Measurements from ENCODE around the gene OSGEP.

Gene OSGEP

GRCh38 chr14:20428802-20429201 is 25.8 kb downstream of the OSGEP start:
- DNase-seq, result peak; percentile 28

- peak; percentile 13 for DNase-seq
Observed at GRCh38 chr14:20428010-20428365, 26.6 kb downstream of the OSGEP start.

DNA sequence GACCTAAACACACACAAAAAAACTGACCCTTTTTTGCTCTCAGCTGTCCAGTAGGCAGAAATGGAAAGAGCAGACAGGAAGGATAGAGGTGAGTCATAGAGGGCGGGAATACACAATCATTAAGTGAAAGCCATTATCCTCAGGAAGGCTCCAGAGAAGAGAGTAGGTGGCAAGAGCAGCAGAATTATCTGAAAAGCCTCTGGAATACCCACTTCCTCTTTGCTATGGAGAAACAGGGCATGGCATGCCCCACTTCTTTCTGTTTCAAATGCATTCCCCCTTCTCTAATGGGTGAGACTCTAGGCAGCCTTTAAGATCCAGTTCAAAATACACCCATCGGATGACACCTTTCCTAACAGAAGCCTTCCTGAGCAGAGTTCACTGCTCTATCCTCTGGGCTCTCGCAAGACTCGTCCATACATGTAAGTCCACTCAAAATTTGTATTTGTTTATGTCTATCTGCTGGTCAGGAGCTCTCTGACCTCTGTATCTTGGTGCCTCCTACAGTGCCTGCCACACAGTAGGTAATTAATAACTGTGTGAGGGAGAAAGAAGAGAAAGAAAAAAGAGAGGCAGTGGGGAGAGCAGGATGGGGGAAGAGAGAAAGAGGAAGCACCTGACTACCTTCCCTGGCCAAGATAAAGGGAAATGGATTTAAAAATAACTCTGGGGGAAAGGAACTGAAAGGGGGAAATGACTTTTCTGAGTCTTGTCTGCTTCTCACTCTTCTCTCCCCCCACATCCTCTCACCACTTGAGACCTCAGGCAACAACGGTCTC is 27.2 kb downstream of the OSGEP start:
- peak; percentile 77 for DNase-seq

DNA sequence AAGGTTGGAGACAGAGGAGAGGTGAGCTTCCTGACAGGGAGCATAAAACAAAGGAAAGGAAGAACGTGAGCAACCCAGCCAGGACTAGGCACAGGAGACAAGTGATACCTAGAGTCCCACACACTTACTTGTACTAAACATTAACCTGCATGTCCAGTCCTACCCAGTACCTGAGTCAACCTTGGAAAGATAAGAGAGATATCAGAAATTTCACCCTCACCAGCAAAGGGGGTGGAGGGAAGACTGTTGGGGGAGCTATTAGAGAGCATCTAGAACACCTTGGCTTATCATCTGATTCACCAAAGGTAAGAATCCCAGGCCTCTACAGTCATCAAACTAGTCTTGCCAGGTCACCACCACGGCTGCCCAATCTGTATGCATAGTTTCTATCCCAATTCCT is 29.8 kb downstream of the OSGEP start:
- DNase-seq, result no peak

- no peak for DNase-seq
Observed at GRCh38 chr14:20422886-20423285, 31.7 kb downstream of the OSGEP start.

GRCh38 chr14:20421267-20421666 is 33.3 kb downstream of the OSGEP start:
- DNase-seq, result no peak

- peak; percentile 24 for DNase-seq
Observed at GRCh38 chr14:20419419-20419818, 35.2 kb downstream of the OSGEP start.

- no peak for DNase-seq
Observed at GRCh38 chr14:20418501-20418909, 36.1 kb downstream of the OSGEP start.

DNA sequence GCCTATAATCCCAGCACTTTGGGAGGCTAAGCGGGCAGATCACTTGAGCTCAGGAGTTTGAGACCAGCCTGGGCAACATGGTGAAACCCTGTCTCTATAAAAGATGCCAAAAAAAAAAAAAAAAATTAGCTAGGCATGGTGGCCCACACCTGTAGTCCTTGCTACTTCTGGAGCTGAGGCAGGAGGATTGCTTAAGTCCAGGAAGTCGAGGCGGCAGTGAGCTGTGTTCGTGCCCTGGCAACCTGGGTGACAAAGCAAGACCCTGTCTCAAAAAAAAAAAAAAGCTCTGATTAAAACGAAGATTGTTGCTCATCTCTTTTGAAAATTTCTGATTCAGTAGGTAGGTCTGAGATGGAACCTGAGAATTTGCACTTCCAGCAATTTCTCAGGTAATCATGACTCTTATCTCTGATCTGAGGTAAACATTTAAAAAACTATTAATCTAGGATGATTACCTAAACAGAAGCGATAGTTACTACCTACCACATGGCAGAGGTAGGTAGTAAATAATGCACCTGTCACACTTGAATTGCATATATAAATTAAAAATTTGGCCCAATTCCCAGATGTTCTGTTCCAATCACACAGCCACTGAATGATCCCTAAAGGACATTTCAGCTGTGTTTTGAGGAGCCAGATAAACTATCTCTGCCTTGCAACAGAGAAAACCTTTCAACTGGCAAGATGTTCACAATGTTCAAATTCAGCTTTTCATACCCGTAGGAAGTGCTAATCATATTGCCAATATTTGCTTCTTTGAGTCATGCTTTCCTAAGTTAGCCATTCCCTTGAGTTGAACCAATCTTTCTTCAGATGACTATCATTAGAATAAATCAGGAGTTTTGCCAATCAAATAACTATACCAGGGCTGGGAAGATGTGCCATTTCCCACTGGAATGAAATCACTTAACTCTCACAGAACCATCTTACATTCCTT is 37.1 kb downstream of the OSGEP start:
- no peak for DNase-seq

DNA sequence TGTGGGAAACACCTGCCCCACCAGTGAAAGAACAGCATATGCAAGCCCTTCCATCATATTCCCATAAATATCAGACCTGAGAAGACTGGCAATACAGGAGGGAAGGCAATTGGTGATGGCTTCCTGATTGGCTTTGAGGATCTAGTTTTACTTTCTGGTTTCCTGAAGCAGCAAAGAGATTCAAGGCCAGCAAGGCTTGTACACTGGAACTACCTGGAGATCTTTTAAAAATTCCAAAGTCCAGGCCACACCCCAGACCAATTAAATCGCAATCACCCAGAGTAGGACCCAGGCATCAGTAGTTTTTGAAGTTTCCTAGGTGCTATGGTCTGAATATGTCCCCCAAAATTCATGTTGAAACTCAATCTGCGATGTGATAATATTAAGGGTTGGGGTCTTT is 38.4 kb downstream of the OSGEP start:
- DNase-seq, result no peak

GRCh38 chr14:20415782-20416206 is 38.8 kb downstream of the OSGEP start:
- DNase-seq, result peak; percentile 92

- peak; percentile 58 for DNase-seq
Observed at GRCh38 chr14:20413744-20414082, 40.9 kb downstream of the OSGEP start.

DNA sequence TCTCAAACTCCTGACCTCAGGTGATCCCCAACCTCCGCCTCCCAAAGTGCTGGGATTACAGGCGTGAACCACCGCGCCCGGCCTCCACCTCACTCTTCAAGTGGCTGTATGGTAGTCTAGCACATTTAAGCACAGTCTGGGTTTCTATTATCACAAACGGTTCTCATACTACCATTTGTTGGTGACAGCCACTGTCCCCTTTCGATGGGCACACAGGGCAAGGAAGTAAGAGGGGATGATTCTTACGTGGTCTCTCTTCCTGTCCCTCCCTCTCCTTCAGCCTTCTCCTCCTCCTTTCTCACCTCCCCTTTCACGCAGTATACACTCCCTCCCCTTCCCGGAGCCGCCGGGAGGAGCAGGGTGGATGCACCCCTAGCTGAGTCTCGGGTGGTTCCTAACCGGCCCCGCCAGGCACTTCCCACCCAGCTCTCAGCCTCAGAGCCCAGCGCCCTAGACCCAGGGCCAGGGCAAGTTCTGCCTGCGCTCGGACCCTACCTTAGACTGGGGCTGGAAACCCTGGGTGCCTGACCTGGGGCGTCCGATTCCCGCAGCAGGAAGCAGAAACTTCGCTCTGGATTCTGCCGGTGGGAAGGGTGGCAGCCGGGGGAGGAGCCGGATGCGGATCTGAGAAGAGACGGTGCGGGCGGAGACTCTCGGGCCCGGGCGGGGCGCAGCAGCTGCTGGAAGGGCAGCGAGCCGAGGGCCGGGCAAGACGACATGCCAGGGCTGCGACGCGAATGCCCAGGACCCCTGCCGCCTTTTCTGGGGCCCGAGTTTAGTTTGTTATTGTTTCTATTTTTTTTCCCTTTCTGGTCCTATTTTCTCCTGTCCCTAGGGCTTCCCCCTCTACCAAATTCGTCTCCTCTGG is 41.5 kb downstream of the OSGEP start, which contains the start of gene TEP1:
TEP1 (minus strand) TSS at position 626 of the 868 bp plus-strand sequence. CDS start 5,062 bp downstream, outside the sequence.
- peak; percentile 91 for DNase-seq

- DNase-seq, result peak; percentile 28
Observed at GRCh38 chr14:20412411-20412810, 42.2 kb downstream of the OSGEP start.

GRCh38 chr14:20409226-20409625 is 45.4 kb downstream of the OSGEP start:
- no peak for DNase-seq

DNA sequence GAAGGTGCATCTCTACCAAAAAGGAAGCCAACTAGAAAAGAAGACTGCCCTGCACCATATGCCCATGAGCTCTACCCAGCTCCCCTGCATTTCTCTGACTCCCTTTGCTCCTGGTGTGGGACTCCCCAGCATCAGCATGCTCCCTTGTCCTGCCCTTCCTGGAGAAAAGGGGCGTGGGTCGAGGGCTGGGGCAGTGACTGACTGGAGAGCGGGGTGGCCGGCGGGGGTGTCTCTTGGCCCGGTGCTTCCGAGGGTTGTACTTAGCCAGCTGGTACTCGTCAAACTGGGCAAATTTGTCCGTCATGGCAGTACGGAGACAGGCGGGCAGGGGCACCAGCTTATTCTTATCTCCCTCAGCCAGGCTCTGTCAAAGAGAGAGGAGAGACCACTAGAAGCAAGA is 51.1 kb downstream of the OSGEP start:
- peak; percentile 36 for DNase-seq

- DNase-seq, result no peak
Observed at GRCh38 chr14:20400965-20401593, 53.5 kb downstream of the OSGEP start.

DNA sequence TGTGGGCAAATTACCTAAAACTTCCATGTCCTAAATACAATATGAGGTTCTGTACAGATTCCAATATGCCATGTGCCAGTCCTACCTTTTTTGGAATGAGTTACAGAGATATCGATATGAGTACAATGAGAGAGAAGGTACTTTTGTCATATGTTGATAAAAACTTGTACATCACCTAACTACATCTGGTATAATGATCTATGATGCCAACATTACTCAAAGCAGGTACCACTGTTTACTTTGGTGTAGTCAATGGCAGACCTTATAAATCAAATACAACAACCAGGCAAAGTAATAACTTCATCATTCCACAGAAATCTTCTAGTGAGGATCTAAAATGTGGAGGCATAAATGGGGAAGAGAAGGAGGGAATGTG is 54.0 kb downstream of the OSGEP start:
- DNase-seq, result no peak

GRCh38 chr14:20397511-20397910 is 57.1 kb downstream of the OSGEP start:
- DNase-seq, result no peak
